ENCODE measurements around the gene TAOK2. TPM values are rescaled to one million over a fixed set of nuclear protein-coding genes. Genes with fewer than 3 reads are reported as not detected.
A peak's percentile ranks its signal among the peaks of the same experiment; 100 is the strongest.

The TAOK2 gene
- total and polyA plus RNA-seq, 2 of the 13 experiments (the other 11 are each of a cell fraction or from before 2014, with no cell fraction given), result 17.4 to 43.2 TPM

DNA sequence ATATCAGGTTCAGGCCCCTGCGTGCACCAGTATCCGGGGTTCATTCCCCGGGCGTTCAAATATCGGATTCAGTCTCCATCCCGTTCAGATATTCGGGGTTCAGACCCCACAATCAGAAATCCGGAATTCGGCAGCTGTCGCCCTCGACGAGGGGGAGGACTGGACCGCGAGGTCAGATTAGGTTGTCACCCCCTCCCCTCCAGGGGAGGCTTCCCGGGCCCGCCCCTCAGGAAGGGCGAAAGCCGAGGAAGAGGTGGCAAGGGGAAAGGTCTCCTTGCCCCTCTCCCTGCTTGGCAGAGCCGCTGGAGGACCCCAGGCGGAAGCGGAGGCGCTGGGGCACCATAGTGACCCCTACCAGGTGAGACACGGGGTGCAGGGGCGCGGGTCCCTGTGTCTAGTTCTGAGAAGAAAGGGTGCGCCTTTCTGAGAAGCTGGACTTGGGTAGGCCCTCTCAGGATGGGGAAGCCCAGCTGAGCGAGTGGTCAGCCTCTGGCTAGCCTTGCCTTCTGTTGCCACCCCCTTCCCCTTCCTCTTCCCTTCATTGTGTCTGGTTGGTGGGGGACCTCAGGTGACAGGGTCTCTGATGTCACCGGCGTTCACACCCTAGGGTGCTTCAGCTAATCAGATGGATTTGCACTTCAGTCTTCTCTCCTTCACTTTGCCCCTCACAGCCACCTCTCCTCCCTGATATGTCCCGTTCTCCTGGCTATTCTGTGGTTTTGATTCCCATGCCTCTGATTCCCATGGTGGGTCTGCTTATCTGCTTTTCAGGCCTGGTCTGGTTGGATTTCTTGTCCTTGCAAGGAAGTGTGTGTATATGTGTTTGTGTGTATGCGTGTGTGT, 844 bp downstream of the TAOK2 start (continued):
- no peak for TF ChIP-seq ZNF75D (CRISPR knock-in tag; IDR thresholded peaks at IDR 0.05; ENCODE audit: borderline replicate concordance)
- TF ChIP-seq ZNF724P (CRISPR knock-in tag; IDR thresholded peaks at IDR 0.05; ENCODE audit: borderline replicate concordance), result no peak
- TF ChIP-seq, protein P1, sequence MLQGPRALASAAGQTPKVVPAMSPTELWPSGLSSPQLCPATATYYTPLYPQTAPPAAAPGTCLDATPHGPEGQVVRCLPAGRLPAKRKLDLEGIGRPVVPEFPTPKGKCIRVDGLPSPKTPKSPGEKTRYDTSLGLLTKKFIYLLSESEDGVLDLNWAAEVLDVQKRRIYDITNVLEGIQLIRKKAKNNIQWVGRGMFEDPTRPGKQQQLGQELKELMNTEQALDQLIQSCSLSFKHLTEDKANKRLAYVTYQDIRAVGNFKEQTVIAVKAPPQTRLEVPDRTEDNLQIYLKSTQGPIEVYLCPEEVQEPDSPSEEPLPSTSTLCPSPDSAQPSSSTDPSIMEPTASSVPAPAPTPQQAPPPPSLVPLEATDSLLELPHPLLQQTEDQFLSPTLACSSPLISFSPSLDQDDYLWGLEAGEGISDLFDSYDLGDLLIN (CRISPR knock-in tag; IDR thresholded peaks at IDR 0.05; ENCODE audit: borderline replicate concordance), result no peak
- TF ChIP-seq SUZ12 (IDR thresholded peaks at IDR 0.05; ENCODE audit: low read depth, low read length), result no peak
- no peak for TF ChIP-seq ZNF143 (CRISPR knock-in tag; IDR thresholded peaks at IDR 0.05)
- TF ChIP-seq ZFP36 (IDR thresholded peaks at IDR 0.05; ENCODE audit: borderline replicate concordance, low read depth, low read length, partially characterized antibody), result no peak
- TF ChIP-seq, protein P2, sequence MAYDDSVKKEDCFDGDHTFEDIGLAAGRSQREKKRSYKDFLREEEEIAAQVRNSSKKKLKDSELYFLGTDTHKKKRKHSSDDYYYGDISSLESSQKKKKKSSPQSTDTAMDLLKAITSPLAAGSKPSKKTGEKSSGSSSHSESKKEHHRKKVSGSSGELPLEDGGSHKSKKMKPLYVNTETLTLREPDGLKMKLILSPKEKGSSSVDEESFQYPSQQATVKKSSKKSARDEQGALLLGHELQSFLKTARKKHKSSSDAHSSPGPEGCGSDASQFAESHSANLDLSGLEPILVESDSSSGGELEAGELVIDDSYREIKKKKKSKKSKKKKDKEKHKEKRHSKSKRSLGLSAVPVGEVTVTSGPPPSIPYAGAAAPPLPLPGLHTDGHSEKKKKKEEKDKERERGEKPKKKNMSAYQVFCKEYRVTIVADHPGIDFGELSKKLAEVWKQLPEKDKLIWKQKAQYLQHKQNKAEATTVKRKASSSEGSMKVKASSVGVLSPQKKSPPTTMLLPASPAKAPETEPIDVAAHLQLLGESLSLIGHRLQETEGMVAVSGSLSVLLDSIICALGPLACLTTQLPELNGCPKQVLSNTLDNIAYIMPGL (CRISPR knock-in tag; IDR thresholded peaks at IDR 0.05; ENCODE audit: borderline replicate concordance in 1 of 2, low read depth in 1 of 2), result 0 out of 4 replicates have a peak, but pooled peaks of 1 of the 2 experiments have one; percentile 10
- TF ChIP-seq FOXK1 (CRISPR knock-in tag; IDR thresholded peaks at IDR 0.05; ENCODE audit: borderline replicate concordance, low read depth), result no peak
- TF ChIP-seq ZNF207 (IDR thresholded peaks at IDR 0.05; ENCODE audit: borderline replicate concordance), result peak; percentile 20; the same call in 1 of the 2 replicates
- no peak for TF ChIP-seq ZNF20 (CRISPR knock-in tag; IDR thresholded peaks at IDR 0.05)
- TF ChIP-seq ZNF292 (CRISPR knock-in tag; IDR thresholded peaks at IDR 0.05; ENCODE audit: borderline replicate concordance, low read depth), result no peak
- TF ChIP-seq ZSCAN20 (CRISPR knock-in tag; IDR thresholded peaks at IDR 0.05; ENCODE audit: borderline replicate concordance), result no peak
- TF ChIP-seq, protein P3, sequence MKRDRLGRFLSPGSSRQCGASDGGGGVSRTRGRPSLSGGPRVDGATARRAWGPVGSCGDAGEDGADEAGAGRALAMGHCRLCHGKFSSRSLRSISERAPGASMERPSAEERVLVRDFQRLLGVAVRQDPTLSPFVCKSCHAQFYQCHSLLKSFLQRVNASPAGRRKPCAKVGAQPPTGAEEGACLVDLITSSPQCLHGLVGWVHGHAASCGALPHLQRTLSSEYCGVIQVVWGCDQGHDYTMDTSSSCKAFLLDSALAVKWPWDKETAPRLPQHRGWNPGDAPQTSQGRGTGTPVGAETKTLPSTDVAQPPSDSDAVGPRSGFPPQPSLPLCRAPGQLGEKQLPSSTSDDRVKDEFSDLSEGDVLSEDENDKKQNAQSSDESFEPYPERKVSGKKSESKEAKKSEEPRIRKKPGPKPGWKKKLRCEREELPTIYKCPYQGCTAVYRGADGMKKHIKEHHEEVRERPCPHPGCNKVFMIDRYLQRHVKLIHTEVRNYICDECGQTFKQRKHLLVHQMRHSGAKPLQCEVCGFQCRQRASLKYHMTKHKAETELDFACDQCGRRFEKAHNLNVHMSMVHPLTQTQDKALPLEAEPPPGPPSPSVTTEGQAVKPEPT (CRISPR knock-in tag; IDR thresholded peaks at IDR 0.05; ENCODE audit: low read depth), result no peak
- TF ChIP-seq GPN1 (CRISPR knock-in tag; IDR thresholded peaks at IDR 0.05; ENCODE audit: borderline replicate concordance), result no peak
- TF ChIP-seq RAD51 (IDR thresholded peaks at IDR 0.05; ENCODE audit: borderline replicate concordance), result no peak
- no peak for TF ChIP-seq ZNF776 (CRISPR knock-in tag; IDR thresholded peaks at IDR 0.05)
- TF ChIP-seq TAF1 (CRISPR knock-in tag; IDR thresholded peaks at IDR 0.05), result 0 out of 2 replicates have a peak, but pooled peaks have one; percentile 20
- 0 out of 2 replicates have a peak, but pooled peaks have one; percentile 4 for TF ChIP-seq MYC (CRISPR knock-in tag; IDR thresholded peaks at IDR 0.05; ENCODE audit: borderline replicate concordance)
- peak; percentile 65; the same call in 1 of the 2 replicates for TF ChIP-seq MZF1 (CRISPR knock-in tag; IDR thresholded peaks at IDR 0.05; ENCODE audit: borderline replicate concordance)
- TF ChIP-seq MAFG (CRISPR knock-in tag; IDR thresholded peaks at IDR 0.05), result no peak

Measured in HepG2 (cell line).